ENCODE measurements around the gene EZR.

The EZR gene

GRCh38 chr6:158777510-158777909 is 41.7 kb downstream of the EZR start:
- H3K27ac ChIP-seq (ENCODE audit: low read depth, low read length): no peak overlapping the region
- no peaks in the 10 kb centered on the region for H3K4me1 ChIP-seq (ENCODE audit: control insufficient read depth in 5 of 5, insufficient read depth in 5 of 5, low read length in 5 of 5)
- H3K36me3 ChIP-seq (ENCODE audit: control insufficient read depth in 5 of 5, insufficient read depth in 5 of 5, low read length in 5 of 5): peaks cover 0 to 68% (median 32%) of the 10 kb centered on the region in 5 donors
- no peak overlapping the region for H3K4me3 ChIP-seq (ENCODE audit: low read depth in 1 of 5, low read length in 5 of 5)
- no peaks in the 10 kb centered on the region for H3K9me3 ChIP-seq (ENCODE audit: control insufficient read depth in 5 of 5, low read length in 5 of 5)
- H3K27me3 ChIP-seq (ENCODE audit: control insufficient read depth in 5 of 5, insufficient read depth in 4 of 5, low read length in 5 of 5): no peaks in the 10 kb centered on the region
- no peak overlapping the region for H3K9ac ChIP-seq (ENCODE audit: low read length in 5 of 5)

GRCh38 chr6:158776737-158777136 is 42.4 kb downstream of the EZR start:
- Histone ChIP-seq H3K4me3 (ENCODE audit: low read depth in 1 of 5, low read length in 5 of 5) (no peak overlapping the region), H3K9me3 (ENCODE audit: control insufficient read depth in 5 of 5, low read length in 5 of 5) (no peaks in the 10 kb centered on the region), H3K27ac (ENCODE audit: low read depth, low read length) (no peak overlapping the region), H3K9ac (ENCODE audit: low read length in 5 of 5) (no peak overlapping the region), H3K36me3 (ENCODE audit: control insufficient read depth in 5 of 5, insufficient read depth in 5 of 5, low read length in 5 of 5) (peaks cover 0 to 68% (median 32%) of the 10 kb centered on the region in 5 donors), H3K27me3 (ENCODE audit: control insufficient read depth in 5 of 5, insufficient read depth in 4 of 5, low read length in 5 of 5) (no peaks in the 10 kb centered on the region), H3K4me1 (ENCODE audit: control insufficient read depth in 5 of 5, insufficient read depth in 5 of 5, low read length in 5 of 5) (no peaks in the 10 kb centered on the region)

- Histone ChIP-seq H3K4me1 (ENCODE audit: control insufficient read depth in 5 of 5, insufficient read depth in 5 of 5, low read length in 5 of 5) (no peaks in the 10 kb centered on the region), H3K9me3 (ENCODE audit: control insufficient read depth in 5 of 5, low read length in 5 of 5) (no peaks in the 10 kb centered on the region), H3K9ac (ENCODE audit: low read length in 5 of 5) (no peak overlapping the region), H3K4me3 (ENCODE audit: low read depth in 1 of 5, low read length in 5 of 5) (no peak overlapping the region), H3K27me3 (ENCODE audit: control insufficient read depth in 5 of 5, insufficient read depth in 4 of 5, low read length in 5 of 5) (no peaks in the 10 kb centered on the region), H3K36me3 (ENCODE audit: control insufficient read depth in 5 of 5, insufficient read depth in 5 of 5, low read length in 5 of 5) (peaks cover 0 to 68% (median 36%) of the 10 kb centered on the region in 5 donors), H3K27ac (ENCODE audit: low read depth, low read length) (no peak overlapping the region)
These were observed 43.3 kb downstream of the EZR start for GRCh38 chr6:158775832-158776231.

GRCh38 chr6:158774717-158775449 is 44.3 kb downstream of the EZR start:
- Histone ChIP-seq H3K9me3 (ENCODE audit: control insufficient read depth in 5 of 5, low read length in 5 of 5) (no peaks in the 10 kb centered on the region), H3K27ac (ENCODE audit: low read depth, low read length) (no peak overlapping the region), H3K9ac (ENCODE audit: low read length in 5 of 5) (no peak overlapping the region), H3K4me1 (ENCODE audit: control insufficient read depth in 5 of 5, insufficient read depth in 5 of 5, low read length in 5 of 5) (no peaks in the 10 kb centered on the region), H3K36me3 (ENCODE audit: control insufficient read depth in 5 of 5, insufficient read depth in 5 of 5, low read length in 5 of 5) (peaks cover 0 to 75% (median 45%) of the 10 kb centered on the region in 5 donors), H3K4me3 (ENCODE audit: low read depth in 1 of 5, low read length in 5 of 5) (no peak overlapping the region), H3K27me3 (ENCODE audit: control insufficient read depth in 5 of 5, insufficient read depth in 4 of 5, low read length in 5 of 5) (no peaks in the 10 kb centered on the region)

GRCh38 chr6:158773581-158774449 is 45.4 kb downstream of the EZR start:
- H3K27ac ChIP-seq (ENCODE audit: low read depth, low read length): no peak overlapping the region
- H3K27me3 ChIP-seq (ENCODE audit: control insufficient read depth in 5 of 5, insufficient read depth in 4 of 5, low read length in 5 of 5): no peaks in the 10 kb centered on the region
- no peaks in the 10 kb centered on the region for H3K4me1 ChIP-seq (ENCODE audit: control insufficient read depth in 5 of 5, insufficient read depth in 5 of 5, low read length in 5 of 5)
- H3K9ac ChIP-seq (ENCODE audit: low read length in 5 of 5): no peak overlapping the region
- H3K9me3 ChIP-seq (ENCODE audit: control insufficient read depth in 5 of 5, low read length in 5 of 5): no peaks in the 10 kb centered on the region
- H3K4me3 ChIP-seq (ENCODE audit: low read depth in 1 of 5, low read length in 5 of 5): no peak overlapping the region
- peaks cover 0 to 85% (median 55%) of the 10 kb centered on the region in 5 donors for H3K36me3 ChIP-seq (ENCODE audit: control insufficient read depth in 5 of 5, insufficient read depth in 5 of 5, low read length in 5 of 5)

- H3K4me3 ChIP-seq (ENCODE audit: low read depth in 1 of 5, low read length in 5 of 5): no peak overlapping the region
- no peaks in the 10 kb centered on the region for H3K4me1 ChIP-seq (ENCODE audit: control insufficient read depth in 5 of 5, insufficient read depth in 5 of 5, low read length in 5 of 5)
- H3K27me3 ChIP-seq (ENCODE audit: control insufficient read depth in 5 of 5, insufficient read depth in 4 of 5, low read length in 5 of 5): no peaks in the 10 kb centered on the region
- no peak overlapping the region for H3K9ac ChIP-seq (ENCODE audit: low read length in 5 of 5)
- H3K36me3 ChIP-seq (ENCODE audit: control insufficient read depth in 5 of 5, insufficient read depth in 5 of 5, low read length in 5 of 5): peaks cover 0 to 90% (median 63%) of the 10 kb centered on the region in 5 donors
- H3K27ac ChIP-seq (ENCODE audit: low read depth, low read length): no peak overlapping the region
- H3K9me3 ChIP-seq (ENCODE audit: control insufficient read depth in 5 of 5, low read length in 5 of 5): no peaks in the 10 kb centered on the region
These were observed 46.3 kb downstream of the EZR start for GRCh38 chr6:158772851-158773371.

- Histone ChIP-seq H3K4me3 (ENCODE audit: low read depth in 1 of 5, low read length in 5 of 5) (no peak overlapping the region), H3K36me3 (ENCODE audit: control insufficient read depth in 5 of 5, insufficient read depth in 5 of 5, low read length in 5 of 5) (peaks cover 0 to 93% (median 70%) of the 10 kb centered on the region in 5 donors), H3K27me3 (ENCODE audit: control insufficient read depth in 5 of 5, insufficient read depth in 4 of 5, low read length in 5 of 5) (no peaks in the 10 kb centered on the region), H3K4me1 (ENCODE audit: control insufficient read depth in 5 of 5, insufficient read depth in 5 of 5, low read length in 5 of 5) (no peaks in the 10 kb centered on the region), H3K9me3 (ENCODE audit: control insufficient read depth in 5 of 5, low read length in 5 of 5) (no peaks in the 10 kb centered on the region), H3K27ac (ENCODE audit: low read depth, low read length) (no peak overlapping the region), H3K9ac (ENCODE audit: low read length in 5 of 5) (no peak overlapping the region)
These were observed 47.0 kb downstream of the EZR start for GRCh38 chr6:158772172-158772571.

GRCh38 chr6:158771399-158772152 is 47.6 kb downstream of the EZR start:
- Histone ChIP-seq H3K36me3 (ENCODE audit: control insufficient read depth in 5 of 5, insufficient read depth in 5 of 5, low read length in 5 of 5) (peaks cover 0 to 94% (median 75%) of the 10 kb centered on the region in 5 donors), H3K27me3 (ENCODE audit: control insufficient read depth in 5 of 5, insufficient read depth in 4 of 5, low read length in 5 of 5) (no peaks in the 10 kb centered on the region), H3K27ac (ENCODE audit: low read depth, low read length) (no peak overlapping the region), H3K9ac (ENCODE audit: low read length in 5 of 5) (no peak overlapping the region), H3K9me3 (ENCODE audit: control insufficient read depth in 5 of 5, low read length in 5 of 5) (no peaks in the 10 kb centered on the region), H3K4me3 (ENCODE audit: low read depth in 1 of 5, low read length in 5 of 5) (no peak overlapping the region), H3K4me1 (ENCODE audit: control insufficient read depth in 5 of 5, insufficient read depth in 5 of 5, low read length in 5 of 5) (peaks cover 0 to 4% (median 2%) of the 10 kb centered on the region in 5 donors)

- H3K27ac ChIP-seq (ENCODE audit: low read depth, low read length): no peak overlapping the region
- H3K4me1 ChIP-seq (ENCODE audit: control insufficient read depth in 5 of 5, insufficient read depth in 5 of 5, low read length in 5 of 5): peaks cover 0 to 6% (median 4%) of the 10 kb centered on the region in 5 donors
- no peaks in the 10 kb centered on the region for H3K27me3 ChIP-seq (ENCODE audit: control insufficient read depth in 5 of 5, insufficient read depth in 4 of 5, low read length in 5 of 5)
- no peak overlapping the region for H3K9ac ChIP-seq (ENCODE audit: low read length in 5 of 5)
- peaks cover 0 to 92% (median 78%) of the 10 kb centered on the region in 5 donors for H3K36me3 ChIP-seq (ENCODE audit: control insufficient read depth in 5 of 5, insufficient read depth in 5 of 5, low read length in 5 of 5)
- no peaks in the 10 kb centered on the region for H3K9me3 ChIP-seq (ENCODE audit: control insufficient read depth in 5 of 5, low read length in 5 of 5)
- H3K4me3 ChIP-seq (ENCODE audit: low read depth in 1 of 5, low read length in 5 of 5): no peak overlapping the region
These were observed 48.4 kb downstream of the EZR start for GRCh38 chr6:158770533-158771330.

Measured in subcutaneous abdominal adipose tissue (tissue), 5 donors.